ENCODE results near the gene GPR161.

The GPR161 gene

GRCh38 chr1:168089979-168090337 is 46.8 kb downstream of the GPR161 start:
- DNase-seq, result no peak
- no peaks in the 10 kb centered on the region for H3K9me3 ChIP-seq (ENCODE audit: control insufficient read depth, low read length)
- no peak overlapping the region for H3K27ac ChIP-seq (ENCODE audit: insufficient read depth, low read length, poor library complexity, severe bottlenecking)
- H3K27me3 ChIP-seq (replicated peaks; ENCODE audit: control insufficient read depth, insufficient read depth, low read length, poor library complexity, severe bottlenecking), result no peaks in the 10 kb centered on the region
- no peaks in the 10 kb centered on the region for H3K36me3 ChIP-seq (ENCODE audit: control insufficient read depth, insufficient read depth, low read length)
- H3K4me3 ChIP-seq (ENCODE audit: insufficient read depth, low read depth, low read length, poor library complexity, severe bottlenecking), result no peak overlapping the region
- H3K4me1 ChIP-seq (ENCODE audit: control insufficient read depth, insufficient read depth, low read length, poor library complexity, severe bottlenecking), result no peaks in the 10 kb centered on the region

DNA sequence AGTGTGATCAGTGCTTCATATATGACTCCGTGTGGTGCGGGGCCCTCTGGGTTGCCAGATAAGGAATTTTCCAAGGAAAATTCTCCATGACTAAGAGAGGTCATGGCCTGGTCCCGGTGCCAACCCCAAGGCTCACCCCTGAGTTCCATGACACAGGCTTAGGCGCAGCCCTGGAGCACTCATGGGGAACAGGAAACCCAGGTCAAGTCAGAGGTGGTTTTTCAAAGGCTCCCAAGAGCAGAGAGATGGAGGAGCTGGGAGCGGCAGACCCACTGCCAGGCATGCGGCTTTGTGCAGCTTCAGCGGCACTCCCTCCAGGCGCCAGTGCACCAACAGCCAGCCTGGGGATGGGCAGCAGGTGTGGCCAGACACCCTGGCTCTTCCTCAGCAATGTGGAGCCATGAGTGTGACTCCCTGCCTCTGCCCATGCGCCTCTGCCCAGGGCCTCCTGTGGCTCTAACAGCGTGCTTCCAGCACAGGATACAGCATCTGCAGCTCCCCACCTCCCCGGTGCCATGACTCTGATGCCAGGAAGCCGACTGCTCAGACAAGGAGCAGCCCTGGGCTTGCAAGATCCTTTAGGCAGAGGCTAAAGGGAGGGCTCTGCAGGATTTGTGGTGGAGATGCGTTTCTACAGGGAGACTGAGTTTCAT is 47.3 kb downstream of the GPR161 start:
- Histone ChIP-seq H3K4me1 (ENCODE audit: control insufficient read depth, insufficient read depth, low read length, poor library complexity, severe bottlenecking) (no peaks in the 10 kb centered on the region), H3K27me3 (replicated peaks; ENCODE audit: control insufficient read depth, insufficient read depth, low read length, poor library complexity, severe bottlenecking) (no peaks in the 10 kb centered on the region), H3K36me3 (ENCODE audit: control insufficient read depth, insufficient read depth, low read length) (no peaks in the 10 kb centered on the region), H3K27ac (ENCODE audit: insufficient read depth, low read length, poor library complexity, severe bottlenecking) (no peak overlapping the region), H3K4me3 (ENCODE audit: insufficient read depth, low read depth, low read length, poor library complexity, severe bottlenecking) (no peak overlapping the region), H3K9me3 (ENCODE audit: control insufficient read depth, low read length) (no peaks in the 10 kb centered on the region)
- no peak for DNase-seq

GRCh38 chr1:168088511-168089325 is 48.0 kb downstream of the GPR161 start:
- Histone ChIP-seq H3K27ac (ENCODE audit: insufficient read depth, low read length, poor library complexity, severe bottlenecking) (no peak overlapping the region), H3K36me3 (ENCODE audit: control insufficient read depth, insufficient read depth, low read length) (no peaks in the 10 kb centered on the region), H3K9me3 (ENCODE audit: control insufficient read depth, low read length) (no peaks in the 10 kb centered on the region), H3K27me3 (replicated peaks; ENCODE audit: control insufficient read depth, insufficient read depth, low read length, poor library complexity, severe bottlenecking) (no peaks in the 10 kb centered on the region), H3K4me1 (ENCODE audit: control insufficient read depth, insufficient read depth, low read length, poor library complexity, severe bottlenecking) (no peaks in the 10 kb centered on the region), H3K4me3 (ENCODE audit: insufficient read depth, low read depth, low read length, poor library complexity, severe bottlenecking) (no peak overlapping the region)
- no peak for DNase-seq

- Histone ChIP-seq H3K36me3 (ENCODE audit: control insufficient read depth, insufficient read depth, low read length) (no peaks in the 10 kb centered on the region), H3K4me1 (ENCODE audit: control insufficient read depth, insufficient read depth, low read length, poor library complexity, severe bottlenecking) (no peaks in the 10 kb centered on the region), H3K27ac (ENCODE audit: insufficient read depth, low read length, poor library complexity, severe bottlenecking) (no peak overlapping the region), H3K27me3 (replicated peaks; ENCODE audit: control insufficient read depth, insufficient read depth, low read length, poor library complexity, severe bottlenecking) (no peaks in the 10 kb centered on the region), H3K9me3 (ENCODE audit: control insufficient read depth, low read length) (no peaks in the 10 kb centered on the region), H3K4me3 (ENCODE audit: insufficient read depth, low read depth, low read length, poor library complexity, severe bottlenecking) (no peak overlapping the region)
- DNase-seq, result no peak
Measured at GRCh38 chr1:168087696-168088095, 49.0 kb downstream of the GPR161 start.

DNA sequence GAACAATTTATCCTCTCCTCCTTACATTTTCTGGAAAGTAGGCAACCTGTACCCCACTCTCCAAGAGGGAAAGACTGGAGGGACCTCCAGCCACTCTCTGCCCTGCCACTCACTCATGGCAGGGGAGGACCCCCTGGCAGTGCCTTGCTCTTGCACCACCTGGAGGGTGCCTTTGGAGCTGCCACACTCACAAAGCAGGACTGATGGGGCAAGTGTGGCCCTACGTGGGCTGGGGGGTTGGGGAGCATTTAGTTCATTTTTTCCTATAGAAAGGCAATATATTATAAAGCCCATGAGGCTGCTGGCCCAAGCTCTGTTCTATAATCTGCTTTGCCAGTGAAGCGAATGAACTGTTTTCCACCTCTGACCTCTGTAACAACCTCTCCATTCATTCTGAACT is 50.3 kb downstream of the GPR161 start:
- H3K27me3 ChIP-seq (replicated peaks; ENCODE audit: control insufficient read depth, insufficient read depth, low read length, poor library complexity, severe bottlenecking), result no peaks in the 10 kb centered on the region
- H3K9me3 ChIP-seq (ENCODE audit: control insufficient read depth, low read length), result no peaks in the 10 kb centered on the region
- no peak for DNase-seq
- H3K4me1 ChIP-seq (ENCODE audit: control insufficient read depth, insufficient read depth, low read length, poor library complexity, severe bottlenecking), result no peaks in the 10 kb centered on the region
- no peak overlapping the region for H3K27ac ChIP-seq (ENCODE audit: insufficient read depth, low read length, poor library complexity, severe bottlenecking)
- H3K36me3 ChIP-seq (ENCODE audit: control insufficient read depth, insufficient read depth, low read length), result no peaks in the 10 kb centered on the region
- no peak overlapping the region for H3K4me3 ChIP-seq (ENCODE audit: insufficient read depth, low read depth, low read length, poor library complexity, severe bottlenecking)

DNA sequence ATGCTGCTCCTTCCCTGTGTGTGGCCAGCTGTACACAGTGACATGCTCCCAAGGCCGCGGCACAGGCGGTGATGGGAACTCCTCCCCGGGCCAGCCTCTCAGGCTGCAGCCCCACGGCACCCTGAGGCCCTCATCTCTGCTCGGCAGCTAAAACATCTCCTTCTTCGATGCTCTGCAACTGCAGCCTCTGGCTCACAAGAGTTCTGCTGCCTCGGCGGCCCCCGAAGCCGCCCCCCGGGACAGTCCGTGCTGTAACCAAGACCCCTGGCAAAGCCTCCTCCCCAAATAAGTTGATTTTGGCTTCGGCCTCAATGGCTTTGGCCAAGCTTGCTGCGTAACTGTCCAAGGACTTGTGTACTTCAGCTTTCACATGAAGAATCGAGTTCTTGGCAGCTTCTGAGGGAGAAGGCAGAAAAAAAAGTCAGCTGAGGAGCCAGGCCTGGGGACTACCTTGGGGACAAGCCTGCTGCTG is 51.3 kb downstream of the GPR161 start:
- Histone ChIP-seq H3K4me1 (ENCODE audit: control insufficient read depth, insufficient read depth, low read length, poor library complexity, severe bottlenecking) (no peaks in the 10 kb centered on the region), H3K27ac (ENCODE audit: insufficient read depth, low read length, poor library complexity, severe bottlenecking) (no peak overlapping the region), H3K9me3 (ENCODE audit: control insufficient read depth, low read length) (no peaks in the 10 kb centered on the region), H3K4me3 (ENCODE audit: insufficient read depth, low read depth, low read length, poor library complexity, severe bottlenecking) (no peak overlapping the region), H3K36me3 (ENCODE audit: control insufficient read depth, insufficient read depth, low read length) (no peaks in the 10 kb centered on the region), H3K27me3 (replicated peaks; ENCODE audit: control insufficient read depth, insufficient read depth, low read length, poor library complexity, severe bottlenecking) (no peaks in the 10 kb centered on the region)
- no peak for DNase-seq

GRCh38 chr1:168084396-168085231 is 52.1 kb downstream of the GPR161 start:
- Histone ChIP-seq H3K9me3 (ENCODE audit: control insufficient read depth, low read length) (no peaks in the 10 kb centered on the region), H3K4me3 (ENCODE audit: insufficient read depth, low read depth, low read length, poor library complexity, severe bottlenecking) (no peak overlapping the region), H3K36me3 (ENCODE audit: control insufficient read depth, insufficient read depth, low read length) (no peaks in the 10 kb centered on the region), H3K27me3 (replicated peaks; ENCODE audit: control insufficient read depth, insufficient read depth, low read length, poor library complexity, severe bottlenecking) (no peaks in the 10 kb centered on the region), H3K27ac (ENCODE audit: insufficient read depth, low read length, poor library complexity, severe bottlenecking) (no peak overlapping the region), H3K4me1 (ENCODE audit: control insufficient read depth, insufficient read depth, low read length, poor library complexity, severe bottlenecking) (no peaks in the 10 kb centered on the region)
- peak in 2 of 3 donors; percentile 11 to 16 for DNase-seq

- no peaks in the 10 kb centered on the region for H3K4me1 ChIP-seq (ENCODE audit: control insufficient read depth, insufficient read depth, low read length, poor library complexity, severe bottlenecking)
- no peaks in the 10 kb centered on the region for H3K9me3 ChIP-seq (ENCODE audit: control insufficient read depth, low read length)
- no peaks in the 10 kb centered on the region for H3K27me3 ChIP-seq (replicated peaks; ENCODE audit: control insufficient read depth, insufficient read depth, low read length, poor library complexity, severe bottlenecking)
- H3K4me3 ChIP-seq (ENCODE audit: insufficient read depth, low read depth, low read length, poor library complexity, severe bottlenecking), result no peak overlapping the region
- no peak for DNase-seq
- no peak overlapping the region for H3K27ac ChIP-seq (ENCODE audit: insufficient read depth, low read length, poor library complexity, severe bottlenecking)
- no peaks in the 10 kb centered on the region for H3K36me3 ChIP-seq (ENCODE audit: control insufficient read depth, insufficient read depth, low read length)
Measured at GRCh38 chr1:168083456-168084325, 53.0 kb downstream of the GPR161 start.

- no peaks in the 10 kb centered on the region for H3K27me3 ChIP-seq (replicated peaks; ENCODE audit: control insufficient read depth, insufficient read depth, low read length, poor library complexity, severe bottlenecking)
- no peaks in the 10 kb centered on the region for H3K9me3 ChIP-seq (ENCODE audit: control insufficient read depth, low read length)
- no peak overlapping the region for H3K4me3 ChIP-seq (ENCODE audit: insufficient read depth, low read depth, low read length, poor library complexity, severe bottlenecking)
- no peaks in the 10 kb centered on the region for H3K36me3 ChIP-seq (ENCODE audit: control insufficient read depth, insufficient read depth, low read length)
- H3K4me1 ChIP-seq (ENCODE audit: control insufficient read depth, insufficient read depth, low read length, poor library complexity, severe bottlenecking), result no peaks in the 10 kb centered on the region
- no peak overlapping the region for H3K27ac ChIP-seq (ENCODE audit: insufficient read depth, low read length, poor library complexity, severe bottlenecking)
- peak in 2 of 3 donors; percentile 16 to 29 for DNase-seq
Measured at GRCh38 chr1:168082008-168082876, 54.5 kb downstream of the GPR161 start.

Data from effector memory CD4-positive, alpha-beta T cell (primary cell).